ENCODE results near the gene PTGR1. TPM values are rescaled to one million over a fixed set of nuclear protein-coding genes. Genes with fewer than 3 reads are reported as not detected.

Gene PTGR1
- total and polyA plus RNA-seq, 7 donors, result 8.0 to 32.2 (median 18.8) TPM

DNA sequence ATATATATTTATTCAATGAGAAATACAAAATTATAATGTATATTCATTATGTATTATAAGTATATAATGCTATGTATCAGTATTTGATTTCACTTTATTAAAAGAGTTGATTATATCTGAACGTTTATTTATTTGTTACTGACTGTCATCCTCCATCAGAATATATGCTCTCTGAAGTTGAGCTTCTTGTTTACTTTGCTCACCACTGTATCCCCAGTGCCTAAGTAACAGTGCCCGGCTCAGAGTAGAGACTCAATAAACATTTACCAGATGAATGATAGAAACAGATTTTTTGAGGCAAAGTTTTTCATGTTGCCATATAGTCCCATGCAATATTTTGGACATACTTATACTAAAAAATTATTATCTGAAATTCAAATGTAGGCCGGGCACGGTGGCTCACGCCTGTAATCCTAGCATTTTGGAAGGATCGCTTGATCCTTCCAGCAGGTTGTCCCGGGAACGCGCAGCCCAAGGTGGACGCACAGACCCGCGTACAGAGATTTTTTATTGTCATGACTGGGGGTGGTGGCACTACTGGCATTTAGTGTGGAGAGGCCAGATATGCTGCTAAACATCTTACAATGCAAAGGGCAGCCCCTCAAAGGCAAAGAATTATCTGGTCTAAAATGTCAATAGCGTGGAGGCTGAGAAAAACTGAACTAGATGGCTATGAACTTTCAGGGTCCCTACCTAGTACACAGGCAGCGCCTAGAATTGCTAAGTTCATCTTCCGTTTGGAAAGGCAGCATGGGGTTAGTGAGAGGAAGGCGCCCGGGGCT, 30.9 kb upstream of the PTGR1 start:
- Histone ChIP-seq H3K27me3 (ENCODE audit: insufficient read depth in 3 of 3, low read length in 2 of 3) (no peaks in the 10 kb centered on the region), H3K4me1 (peaks cover 12% of the 10 kb centered on the region)

GRCh38 chr9:111628411-111628810, 29.0 kb upstream of the PTGR1 start:
- WGBS, 3 donors, result 80 to 84% (median 82%) methylated on average over 7 of the region's 7 CpGs

More for the DNA sequence above, 30.9 kb upstream of the PTGR1 start:
- Histone ChIP-seq H3K36me3 (ENCODE audit: insufficient read depth in 1 of 2, low read depth in 1 of 2) (peaks cover 0 to 2% of the 10 kb centered on the region in 2 donors), H3K27ac (peak overlapping the region; percentile 89), H3K4me3 (peak overlapping the region; percentile 82), H3K9me3 (no peaks in the 10 kb centered on the region)
- TF ChIP-seq, protein P1, sequence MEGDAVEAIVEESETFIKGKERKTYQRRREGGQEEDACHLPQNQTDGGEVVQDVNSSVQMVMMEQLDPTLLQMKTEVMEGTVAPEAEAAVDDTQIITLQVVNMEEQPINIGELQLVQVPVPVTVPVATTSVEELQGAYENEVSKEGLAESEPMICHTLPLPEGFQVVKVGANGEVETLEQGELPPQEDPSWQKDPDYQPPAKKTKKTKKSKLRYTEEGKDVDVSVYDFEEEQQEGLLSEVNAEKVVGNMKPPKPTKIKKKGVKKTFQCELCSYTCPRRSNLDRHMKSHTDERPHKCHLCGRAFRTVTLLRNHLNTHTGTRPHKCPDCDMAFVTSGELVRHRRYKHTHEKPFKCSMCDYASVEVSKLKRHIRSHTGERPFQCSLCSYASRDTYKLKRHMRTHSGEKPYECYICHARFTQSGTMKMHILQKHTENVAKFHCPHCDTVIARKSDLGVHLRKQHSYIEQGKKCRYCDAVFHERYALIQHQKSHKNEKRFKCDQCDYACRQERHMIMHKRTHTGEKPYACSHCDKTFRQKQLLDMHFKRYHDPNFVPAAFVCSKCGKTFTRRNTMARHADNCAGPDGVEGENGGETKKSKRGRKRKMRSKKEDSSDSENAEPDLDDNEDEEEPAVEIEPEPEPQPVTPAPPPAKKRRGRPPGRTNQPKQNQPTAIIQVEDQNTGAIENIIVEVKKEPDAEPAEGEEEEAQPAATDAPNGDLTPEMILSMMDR (IDR thresholded peaks at IDR 0.05), result no peak
- intact Hi-C loops (cut with DNase I), result loop anchor here in 1 of 2 donors (5.0 kb wide), 2 partner anchors 33 to 148 kb away; partner anchors contain the start of genes ECPAS and PTGR1
- 5 to 8% (median 7%) methylated on average over 17 of the region's 17 CpGs for WGBS, 3 donors
- ATAC-seq (peak; percentile 5 to 43 (median 18)), DNase-seq (no peak)

DNA sequence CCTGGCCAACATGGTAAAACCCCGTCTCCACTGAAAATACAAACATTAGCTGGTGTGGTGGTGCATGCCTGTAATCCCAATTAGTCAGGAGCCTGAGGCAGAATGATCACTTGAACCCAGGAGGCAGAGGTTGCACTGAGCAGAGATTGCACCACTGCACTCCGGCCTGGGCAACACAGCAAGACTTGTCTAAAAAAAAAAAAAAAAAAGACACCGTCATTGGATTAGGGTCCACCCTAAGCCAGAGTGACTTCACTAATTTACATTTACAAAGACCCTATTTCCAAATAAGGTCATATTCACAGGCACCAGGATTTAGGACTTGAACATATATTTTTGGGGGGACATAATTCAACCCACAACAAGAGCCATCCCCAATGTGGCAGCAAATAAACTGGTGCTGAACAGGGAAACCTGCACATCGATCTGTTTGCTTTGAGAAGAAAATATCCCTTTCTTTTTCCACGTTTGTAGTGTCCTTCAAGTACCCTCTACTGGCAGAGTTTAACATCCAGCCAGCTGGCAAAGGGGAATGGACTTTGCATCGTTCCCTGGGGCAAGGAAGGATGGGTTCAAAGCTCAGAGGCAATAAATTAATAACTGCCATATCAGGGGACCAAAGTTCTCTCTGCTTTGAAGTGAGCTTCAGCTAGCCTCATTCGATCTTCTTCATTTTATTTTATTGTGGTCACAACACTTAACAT, 28.0 kb upstream of the PTGR1 start:
- ATAC-seq (no peak), DNase-seq (no peak)
- no peak overlapping the region for H3K4me3 ChIP-seq
- H3K9me3 ChIP-seq, result no peaks in the 10 kb centered on the region
- no peaks in the 10 kb centered on the region for H3K27me3 ChIP-seq (ENCODE audit: insufficient read depth in 3 of 3, low read length in 2 of 3)
- H3K27ac ChIP-seq, result no peak overlapping the region
- TF ChIP-seq, protein P1 (IDR thresholded peaks at IDR 0.05), result no peak
- H3K4me1 ChIP-seq, result peaks cover 4% of the 10 kb centered on the region
- H3K36me3 ChIP-seq (ENCODE audit: insufficient read depth in 1 of 2, low read depth in 1 of 2), result no peaks in the 10 kb centered on the region
- intact Hi-C loops (cut with DNase I), result no loop called here
- 55 to 63% (median 58%) methylated on average over 6 to 7 of the region's 7 CpGs for WGBS, 3 donors

More at GRCh38 chr9:111628411-111628810, 29.0 kb upstream of the PTGR1 start:
- Histone ChIP-seq H3K9me3 (no peaks in the 10 kb centered on the region), H3K27me3 (ENCODE audit: insufficient read depth in 3 of 3, low read length in 2 of 3) (no peaks in the 10 kb centered on the region), H3K4me1 (peaks cover 12% of the 10 kb centered on the region), H3K27ac (no peak overlapping the region), H3K4me3 (no peak overlapping the region), H3K36me3 (ENCODE audit: insufficient read depth in 1 of 2, low read depth in 1 of 2) (peaks cover 0 to 2% of the 10 kb centered on the region in 2 donors)
- intact Hi-C loops (cut with DNase I), result no loop called here
- no peak for DNase-seq
- TF ChIP-seq, protein P1 (IDR thresholded peaks at IDR 0.05), result no peak
- no peak for ATAC-seq

DNA sequence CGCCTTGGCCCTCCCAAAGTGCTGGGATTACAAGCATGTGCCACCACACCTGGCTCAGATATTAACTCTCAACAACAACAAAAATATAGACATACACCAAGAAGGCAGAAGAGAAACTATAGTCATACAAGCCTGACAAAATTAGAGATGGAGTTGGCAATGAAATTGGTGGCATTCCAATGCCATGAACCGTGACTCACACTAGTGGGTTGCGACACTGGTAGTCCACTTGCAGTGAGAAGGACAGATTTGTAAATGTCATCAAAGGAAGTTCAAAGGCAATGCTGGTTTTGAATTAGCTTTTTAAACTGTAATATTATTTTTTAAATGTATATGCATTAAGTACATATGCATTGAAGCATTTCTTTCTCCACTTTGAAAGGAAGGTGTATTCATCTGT, 23.2 kb upstream of the PTGR1 start:
- H3K36me3 ChIP-seq (ENCODE audit: insufficient read depth in 1 of 2, low read depth in 1 of 2), result no peaks in the 10 kb centered on the region
- H3K4me1 ChIP-seq, result no peaks in the 10 kb centered on the region
- H3K27me3 ChIP-seq (ENCODE audit: insufficient read depth in 3 of 3, low read length in 2 of 3), result no peaks in the 10 kb centered on the region
- intact Hi-C loops (cut with DNase I), result no loop called here
- no peaks in the 10 kb centered on the region for H3K9me3 ChIP-seq
- DNase-seq, result peak; percentile 49
- peak; percentile 71 to 80 (median 76) for ATAC-seq
- WGBS, 3 donors, result 36 to 66% (median 47%) methylated on average over 3 of the region's 3 CpGs
- H3K4me3 ChIP-seq, result no peak overlapping the region
- TF ChIP-seq, protein P1 (IDR thresholded peaks at IDR 0.05), result no peak
- H3K27ac ChIP-seq, result no peak overlapping the region

Data from psoas muscle (tissue), 8 donors.